ENCODE measurements around the gene CCDC88C.

- TF ChIP-seq POLR2A (IDR thresholded peaks at IDR 0.05; ENCODE audit: low read length): no peak
- TF ChIP-seq GATA1 (IDR thresholded peaks at IDR 0.05; ENCODE audit: low read depth, low read length): no peak
Measured at GRCh38 chr14:91309756-91310280, 107.8 kb downstream of the CCDC88C start.
